22Rv1 (cell line): ENCODE results near the gene NDUFAF7.
A peak's percentile ranks its signal among the peaks of the same experiment; 100 is the strongest.

Experiments
- H3K27ac ChIP-seq: fragments of 450-650 bp; 2 replicates; pipeline ENCODE4 v1.5.1; 2017
- ZFX ChIP-seq: fragments of 450-650 bp; IDR thresholded peaks from 2 replicates; pipeline ENCODE4 v1.6.1; 2017; ENCODE audit warnings: antibody characterized with exemption, borderline replicate concordance
- TF ChIP-seq, protein P1 (sequence below): fragments of 450-650 bp; IDR thresholded peaks from 2 replicates; pipeline ENCODE4 v1.5.1; 2017; ENCODE audit warnings: mild to moderate bottlenecking

NDUFAF7 gene

DNA sequence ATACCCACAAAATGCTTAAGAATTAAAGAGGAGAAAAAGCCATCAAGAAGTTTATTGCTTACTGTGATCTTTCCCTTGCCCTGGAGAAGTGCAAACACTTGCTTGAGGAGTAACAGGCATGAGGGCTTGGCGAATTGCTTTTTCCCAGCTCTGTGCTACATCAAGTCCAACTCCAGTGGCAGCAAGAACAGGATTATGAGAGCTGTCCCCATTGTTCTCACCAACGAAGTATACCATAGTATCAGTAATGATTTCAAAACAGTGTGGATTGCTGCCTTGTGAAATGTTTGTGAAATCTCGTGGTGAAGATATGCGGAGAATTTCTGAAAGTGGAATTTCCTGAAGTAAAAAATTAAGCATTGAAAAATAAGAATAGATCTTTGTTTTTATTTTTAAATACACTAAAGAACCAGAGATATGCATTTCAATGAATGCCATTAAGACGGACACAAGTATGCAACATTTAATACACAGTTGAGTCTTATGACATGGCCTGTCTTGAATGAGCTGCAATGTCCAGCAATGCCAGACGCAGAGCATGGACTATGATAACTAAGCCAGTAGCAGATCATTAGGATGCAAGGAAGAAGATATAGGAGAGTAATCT lies 43.0 kb downstream of the NDUFAF7 start:
- no peak for TF ChIP-seq ZFX
- TF ChIP-seq, protein P1, sequence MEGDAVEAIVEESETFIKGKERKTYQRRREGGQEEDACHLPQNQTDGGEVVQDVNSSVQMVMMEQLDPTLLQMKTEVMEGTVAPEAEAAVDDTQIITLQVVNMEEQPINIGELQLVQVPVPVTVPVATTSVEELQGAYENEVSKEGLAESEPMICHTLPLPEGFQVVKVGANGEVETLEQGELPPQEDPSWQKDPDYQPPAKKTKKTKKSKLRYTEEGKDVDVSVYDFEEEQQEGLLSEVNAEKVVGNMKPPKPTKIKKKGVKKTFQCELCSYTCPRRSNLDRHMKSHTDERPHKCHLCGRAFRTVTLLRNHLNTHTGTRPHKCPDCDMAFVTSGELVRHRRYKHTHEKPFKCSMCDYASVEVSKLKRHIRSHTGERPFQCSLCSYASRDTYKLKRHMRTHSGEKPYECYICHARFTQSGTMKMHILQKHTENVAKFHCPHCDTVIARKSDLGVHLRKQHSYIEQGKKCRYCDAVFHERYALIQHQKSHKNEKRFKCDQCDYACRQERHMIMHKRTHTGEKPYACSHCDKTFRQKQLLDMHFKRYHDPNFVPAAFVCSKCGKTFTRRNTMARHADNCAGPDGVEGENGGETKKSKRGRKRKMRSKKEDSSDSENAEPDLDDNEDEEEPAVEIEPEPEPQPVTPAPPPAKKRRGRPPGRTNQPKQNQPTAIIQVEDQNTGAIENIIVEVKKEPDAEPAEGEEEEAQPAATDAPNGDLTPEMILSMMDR = no peak

DNA sequence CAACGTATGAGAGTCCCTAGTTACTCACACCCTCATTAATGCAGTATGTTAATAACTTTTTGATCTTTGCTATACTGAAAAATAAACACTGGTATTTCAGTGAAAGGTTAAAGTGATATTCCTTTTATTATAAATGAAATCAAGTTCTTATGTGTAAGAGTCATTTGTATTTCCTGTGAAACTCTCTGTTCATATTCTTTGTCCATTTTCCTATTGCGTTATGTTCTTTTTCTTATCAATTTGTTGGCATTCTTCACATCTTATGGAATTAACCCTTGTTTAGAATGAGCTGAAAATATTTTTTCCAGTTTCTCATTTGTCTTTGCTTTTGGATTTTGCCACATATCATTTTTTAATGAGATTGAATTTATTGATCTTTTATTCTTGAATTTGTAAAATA lies 44.8 kb downstream of the NDUFAF7 start:
- H3K27ac ChIP-seq = no peak overlapping the region
- TF ChIP-seq, protein P1 = no peak
- TF ChIP-seq ZFX = no peak

More for the DNA sequence above, 43.0 kb downstream of the NDUFAF7 start:
- H3K27ac ChIP-seq = no peak overlapping the region

DNA sequence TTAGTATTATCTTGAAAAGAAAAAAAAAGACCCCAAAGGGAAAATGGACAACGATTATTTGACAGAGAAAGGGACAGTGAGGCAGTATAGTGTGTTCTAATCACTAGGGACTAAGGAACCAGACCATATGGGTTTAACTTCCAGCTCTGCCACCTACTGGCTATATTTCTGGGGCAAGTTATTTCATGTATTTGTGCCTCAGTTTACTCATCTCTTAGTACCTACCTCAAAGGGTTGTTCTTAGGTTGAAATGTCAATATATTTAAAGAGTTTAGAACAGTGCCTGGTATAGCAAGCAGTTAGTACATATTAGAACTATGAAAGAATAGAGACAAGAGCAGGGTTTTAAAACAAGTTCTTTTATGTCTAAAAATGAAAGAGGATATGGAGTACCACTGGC lies 50.5 kb downstream of the NDUFAF7 start:
- no peak for TF ChIP-seq ZFX
- TF ChIP-seq, protein P1 = peak; percentile 30
- no peak overlapping the region for H3K27ac ChIP-seq

GRCh38 chr2:37282746-37283145 lies 51.3 kb downstream of the NDUFAF7 start:
- H3K27ac ChIP-seq = no peak overlapping the region
- TF ChIP-seq, protein P1 = no peak
- no peak for TF ChIP-seq ZFX

DNA sequence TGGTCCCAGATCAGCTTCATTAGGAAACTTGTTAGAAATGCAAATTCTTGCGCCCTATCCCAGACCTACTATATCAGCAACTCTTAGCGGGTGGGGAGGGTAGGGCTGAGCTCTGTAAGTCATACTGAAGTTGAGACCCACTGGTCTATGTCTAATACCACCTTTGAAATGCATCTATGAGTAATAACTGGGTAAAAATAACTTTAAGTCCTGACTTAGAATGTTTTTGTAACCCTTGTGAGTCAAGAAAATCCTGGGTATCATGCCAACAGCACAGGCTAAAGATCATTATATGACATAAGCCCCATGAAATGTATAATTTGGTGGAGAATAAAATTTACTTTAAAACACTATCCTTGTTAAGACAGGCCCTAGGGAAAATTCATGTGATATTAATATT lies 51.7 kb downstream of the NDUFAF7 start:
- H3K27ac ChIP-seq = no peak overlapping the region
- TF ChIP-seq, protein P1 = no peak
- TF ChIP-seq ZFX = no peak

DNA sequence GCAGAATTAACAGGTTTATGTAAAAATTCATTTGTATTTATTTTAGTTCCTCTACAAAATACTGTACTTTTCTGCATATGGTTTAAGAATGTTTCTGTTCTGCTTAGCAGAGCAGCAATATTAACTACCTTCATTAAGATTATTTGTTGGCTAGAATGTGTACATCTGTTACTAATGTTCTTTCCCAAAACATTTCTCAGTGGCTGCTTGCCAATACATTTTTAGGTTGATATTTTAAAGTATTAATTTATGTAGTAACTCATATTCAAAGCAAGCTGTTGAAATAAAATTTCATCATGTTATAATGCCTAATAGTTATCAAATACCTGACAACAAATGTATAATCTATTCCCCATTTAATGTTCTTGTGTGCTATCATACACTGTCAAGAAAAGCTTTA lies 52.9 kb downstream of the NDUFAF7 start:
- no peak overlapping the region for H3K27ac ChIP-seq
- no peak for TF ChIP-seq ZFX
- TF ChIP-seq, protein P1 = no peak

DNA sequence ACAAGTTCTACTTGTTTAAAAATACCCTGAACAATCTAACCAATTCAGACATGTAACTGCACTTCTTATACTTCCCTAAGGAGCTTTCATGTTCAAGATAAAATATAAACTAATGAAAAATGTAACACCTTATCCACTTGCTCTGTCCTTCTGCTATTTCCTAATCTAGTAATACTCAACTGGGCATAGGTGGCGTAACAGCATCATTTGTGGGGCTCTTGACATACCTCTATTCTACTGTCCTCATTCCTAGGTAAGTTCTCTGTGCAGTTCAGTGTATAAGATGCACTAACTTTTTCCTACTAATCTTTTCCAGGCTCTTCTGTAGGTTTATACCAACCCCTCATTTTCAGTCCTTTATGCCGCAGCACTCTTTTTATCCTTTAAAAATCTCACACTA lies 56.5 kb downstream of the NDUFAF7 start:
- no peak overlapping the region for H3K27ac ChIP-seq
- no peak for TF ChIP-seq ZFX
- TF ChIP-seq, protein P1 = no peak; the same call in 1 of the 2 replicates
